Measurements from ENCODE around the gene SF3A2. TPM values are rescaled to one million over a fixed set of nuclear protein-coding genes. Genes with fewer than 3 reads are reported as not detected.
A peak's percentile ranks its signal among the peaks of the same experiment; 100 is the strongest.
"Not testable (repeated sequence)": the region's sequence is repeated elsewhere in the genome, so short reads cannot be mapped to it uniquely, and the experiment has no call there.

The SF3A2 gene
- total RNA-seq, 5 donors from 2014 or later (not counting 1 experiment from before 2014, with no cell fraction given), result 130 to 172 (median 161) TPM

- ChIA-PET POLR2A (interaction anchor here in 1 of 2 donors (0.6 kb wide), 1 partner anchor 51 kb away, joined by 3 read pairs; no protein-coding TSS in a partner anchor), CTCF (no interaction called here)
- ATAC-seq (replicated peaks in 1 of 4), result no peak
Measured at GRCh38 chr19:2278459-2279158, 42.0 kb downstream of the SF3A2 start.

GRCh38 chr19:2280633-2281264, 44.1 kb downstream of the SF3A2 start:
- H3K4me3 Mint-ChIP-seq, result no peak overlapping the region
- H3K4me3 ChIP-seq (ENCODE audit: control insufficient read depth in 1 of 2, extremely low read depth in 1 of 2, low read length in 1 of 2), result no peak overlapping the region
- H3K27ac Mint-ChIP-seq, result peak overlapping the region in 1 of 2 donors; percentile 4

More at GRCh38 chr19:2278459-2279158, 42.0 kb downstream of the SF3A2 start:
- Mint-ChIP-seq H3K27ac (no peak overlapping the region), H3K4me3 (no peak overlapping the region), H3K9me3 (no peaks in the 10 kb centered on the region), H3K27me3 (no peaks in the 10 kb centered on the region), H3K4me1 (peaks cover 21 to 35% (median 32%) of the 10 kb centered on the region in 3 donors), H3K36me3 (peaks cover 7% of the 10 kb centered on the region)
- no peak overlapping the region for H3K4me3 ChIP-seq (ENCODE audit: control insufficient read depth in 1 of 2, extremely low read depth in 1 of 2, low read length in 1 of 2)
- H3K4me1 ChIP-seq (ENCODE audit: control insufficient read depth in 1 of 2, extremely low read depth in 1 of 2, insufficient read depth in 2 of 2, low read length in 2 of 2), result peaks cover 8 to 43% of the 10 kb centered on the region in 2 experiments
- H3K27me3 ChIP-seq (replicated peaks in 1 of 2; ENCODE audit: control insufficient read depth in 2 of 2, extremely low read depth in 1 of 2, insufficient read depth in 2 of 2, low read length in 1 of 2), result no peaks in the 10 kb centered on the region
- no peak for DNase-seq
- 95% methylated on average over 28 of the region's 33 CpGs for WGBS (ENCODE audit: insufficient coverage)
- H3K36me3 ChIP-seq (ENCODE audit: control insufficient read depth in 2 of 2, extremely low read depth in 1 of 2, insufficient read depth in 1 of 2, low read length in 1 of 2), result peaks cover 0 to 6% of the 10 kb centered on the region in 2 donors
- no peak overlapping the region for H3K27ac ChIP-seq (ENCODE audit: low read length)
- H3K9me3 ChIP-seq, result no peaks in the 10 kb centered on the region

GRCh38 chr19:2281265-2282061, 44.8 kb downstream of the SF3A2 start:
- peak overlapping the region in 1 of 2 donors; percentile 55 for H3K27ac Mint-ChIP-seq
- H3K9me3 Mint-ChIP-seq; H3K36me3 Mint-ChIP-seq; H3K27me3 ChIP-seq (replicated peaks in 1 of 2; ENCODE audit: control insufficient read depth in 2 of 2, extremely low read depth in 1 of 2, insufficient read depth in 2 of 2, low read length in 1 of 2); DNase-seq; POLR2A ChIA-PET; H3K27me3 Mint-ChIP-seq; H3K27ac ChIP-seq (ENCODE audit: low read length); H3K36me3 ChIP-seq (ENCODE audit: control insufficient read depth in 2 of 2, extremely low read depth in 1 of 2, insufficient read depth in 1 of 2, low read length in 1 of 2); H3K9me3 ChIP-seq: not testable (repeated sequence)
- WGBS (ENCODE audit: insufficient coverage), result 19% methylated on average over 6 of the region's 16 CpGs
- CTCF ChIA-PET, result interaction anchor here in 1 of 2 donors (0.6 kb wide), 1 partner anchor 1285 kb away, joined by 3 read pairs; no protein-coding TSS in a partner anchor
- ATAC-seq (replicated peaks in 1 of 4), result peak in 1 of 4 experiments; percentile 17
- H3K4me3 ChIP-seq (ENCODE audit: control insufficient read depth in 1 of 2, extremely low read depth in 1 of 2, low read length in 1 of 2), result peak overlapping the region; percentile 10 to 35
- H3K4me1 Mint-ChIP-seq, result peaks cover 6 to 20% (median 19%) of the 10 kb centered on the region in 3 donors
- H3K4me1 ChIP-seq (ENCODE audit: control insufficient read depth in 1 of 2, extremely low read depth in 1 of 2, insufficient read depth in 2 of 2, low read length in 2 of 2), result peaks cover 7 to 25% of the 10 kb centered on the region in 2 experiments
- H3K4me3 Mint-ChIP-seq, result peak overlapping the region; percentile 51 to 66 (median 64)

More at GRCh38 chr19:2280633-2281264, 44.1 kb downstream of the SF3A2 start:
- Mint-ChIP-seq H3K9me3 (no peaks in the 10 kb centered on the region), H3K36me3 (peaks cover 3% of the 10 kb centered on the region), H3K4me1 (peaks cover 6 to 20% (median 19%) of the 10 kb centered on the region in 3 donors), H3K27me3 (no peaks in the 10 kb centered on the region)
- ATAC-seq (replicated peaks in 1 of 4) (no peak), DNase-seq (no peak)
- Histone ChIP-seq H3K9me3 (no peaks in the 10 kb centered on the region), H3K4me1 (ENCODE audit: control insufficient read depth in 1 of 2, extremely low read depth in 1 of 2, insufficient read depth in 2 of 2, low read length in 2 of 2) (peaks cover 7 to 25% of the 10 kb centered on the region in 2 experiments), H3K36me3 (ENCODE audit: control insufficient read depth in 2 of 2, extremely low read depth in 1 of 2, insufficient read depth in 1 of 2, low read length in 1 of 2) (peaks cover 0 to 6% of the 10 kb centered on the region in 2 donors), H3K27ac (ENCODE audit: low read length) (no peak overlapping the region), H3K27me3 (replicated peaks in 1 of 2; ENCODE audit: control insufficient read depth in 2 of 2, extremely low read depth in 1 of 2, insufficient read depth in 2 of 2, low read length in 1 of 2) (no peaks in the 10 kb centered on the region)
- POLR2A ChIA-PET, result no interaction called here
- 85% methylated on average over 16 of the region's 26 CpGs for WGBS (ENCODE audit: insufficient coverage)
- CTCF ChIA-PET, result no interaction called here

- Mint-ChIP-seq H3K4me1 (peaks cover 6 to 17% (median 16%) of the 10 kb centered on the region in 3 donors), H3K9me3 (no peaks in the 10 kb centered on the region), H3K27me3 (no peaks in the 10 kb centered on the region), H3K27ac (peak within 1 kb of the TSS; percentile 49 to 71), H3K4me3 (peak within 1 kb of the TSS; percentile 51 to 66 (median 64)), H3K36me3 (peaks cover 1% of the 10 kb centered on the region)
- POLR2A ChIA-PET, result no interaction called here
- Histone ChIP-seq H3K9me3 (no peaks in the 10 kb centered on the region), H3K27me3 (replicated peaks in 1 of 2; ENCODE audit: control insufficient read depth in 2 of 2, extremely low read depth in 1 of 2, insufficient read depth in 2 of 2, low read length in 1 of 2) (no peaks in the 10 kb centered on the region), H3K36me3 (ENCODE audit: control insufficient read depth in 2 of 2, extremely low read depth in 1 of 2, insufficient read depth in 1 of 2, low read length in 1 of 2) (no peaks in the 10 kb centered on the region), H3K27ac (ENCODE audit: low read length) (no peak within 1 kb of the TSS), H3K4me1 (ENCODE audit: control insufficient read depth in 1 of 2, extremely low read depth in 1 of 2, insufficient read depth in 2 of 2, low read length in 2 of 2) (peaks cover 7 to 25% of the 10 kb centered on the region in 2 experiments), H3K4me3 (ENCODE audit: control insufficient read depth in 1 of 2, extremely low read depth in 1 of 2, low read length in 1 of 2) (peak within 1 kb of the TSS; percentile 10 to 35)
- ATAC-seq (replicated peaks in 1 of 4) (peak; percentile 35 to 71 (median 53)), DNase-seq (peak in 8 of 35 experiments; percentile 26 to 60 (median 46))
- 11% methylated on average over 26 of the region's 41 CpGs for WGBS (ENCODE audit: insufficient coverage)
- CTCF ChIA-PET, result interaction anchor here in 1 of 2 donors (0.6 kb wide), 1 partner anchor 1284 kb away, joined by 3 read pairs; no protein-coding TSS in a partner anchor
Measured at GRCh38 chr19:2282062-2282861, 45.6 kb downstream of the SF3A2 start, which contains the start of gene PEAK3. TSS of gene PEAK3 (minus strand) at chr19:2282175. CDS start at chr19:2280931, 1,244 bp downstream.

- peak overlapping the region; percentile 49 to 55 for H3K27ac Mint-ChIP-seq
- no peaks in the 10 kb centered on the region for H3K36me3 Mint-ChIP-seq
- WGBS (ENCODE audit: insufficient coverage), result 94% methylated on average over 9 of the region's 11 CpGs
- H3K27me3 ChIP-seq (replicated peaks in 1 of 2; ENCODE audit: control insufficient read depth in 2 of 2, extremely low read depth in 1 of 2, insufficient read depth in 2 of 2, low read length in 1 of 2), result no peaks in the 10 kb centered on the region
- no peaks in the 10 kb centered on the region for H3K9me3 Mint-ChIP-seq
- peak overlapping the region; percentile 43 to 66 (median 46) for H3K4me3 Mint-ChIP-seq
- CTCF ChIA-PET, result no interaction called here
- H3K27ac ChIP-seq (ENCODE audit: low read length), result no peak overlapping the region
- POLR2A ChIA-PET, result no interaction called here
- H3K4me3 ChIP-seq (ENCODE audit: control insufficient read depth in 1 of 2, extremely low read depth in 1 of 2, low read length in 1 of 2), result no peak overlapping the region
- H3K36me3 ChIP-seq (ENCODE audit: control insufficient read depth in 2 of 2, extremely low read depth in 1 of 2, insufficient read depth in 1 of 2, low read length in 1 of 2), result no peaks in the 10 kb centered on the region
- peaks cover 6 to 17% (median 15%) of the 10 kb centered on the region in 3 donors for H3K4me1 Mint-ChIP-seq
- no peaks in the 10 kb centered on the region for H3K9me3 ChIP-seq
- ATAC-seq (replicated peaks in 1 of 4) (no peak), DNase-seq (no peak)
- peaks cover 7 to 25% of the 10 kb centered on the region in 2 experiments for H3K4me1 ChIP-seq (ENCODE audit: control insufficient read depth in 1 of 2, extremely low read depth in 1 of 2, insufficient read depth in 2 of 2, low read length in 2 of 2)
- no peaks in the 10 kb centered on the region for H3K27me3 Mint-ChIP-seq
Measured at GRCh38 chr19:2282862-2283237, 46.2 kb downstream of the SF3A2 start.

All from T-cell (primary cell).